HG02588 (cell line): Measurements from ENCODE around the gene TMEM151A.
"Not testable (repeated sequence)": the region's sequence is repeated elsewhere in the genome, so short reads cannot be mapped to it uniquely, and the experiment has no call there.

Experiments used
- ATAC-seq: cut with Tn5 transposase; IDR thresholded peaks from one replicate; pipeline ENCODE4 v1.9.1; 2021; ENCODE audit warnings: mild to moderate bottlenecking, moderate library complexity; ENCODE audit not compliant: unreplicated experiment

TMEM151A gene

GRCh38 chr11:66267039-66267378 lies 24.7 kb upstream of the TMEM151A start:
- ATAC-seq = no peak

GRCh38 chr11:66267379-66268243 lies 24.1 kb upstream of the TMEM151A start:
- peak; percentile 48 for ATAC-seq

GRCh38 chr11:66268244-66268951 lies 23.3 kb upstream of the TMEM151A start, which contains the start of gene RAB1B:
Gene RAB1B (plus strand): TSS chr11:66268639. CDS start chr11:66268680, 41 bp downstream.
- peak; percentile 73 for ATAC-seq

GRCh38 chr11:66268952-66269905 lies 22.5 kb upstream of the TMEM151A start:
- ATAC-seq = no peak

- no peak for ATAC-seq
Measured at GRCh38 chr11:66271816-66272215, 19.9 kb upstream of the TMEM151A start.

- no peak for ATAC-seq
Measured at GRCh38 chr11:66272596-66272995, 19.1 kb upstream of the TMEM151A start.

GRCh38 chr11:66274219-66274618 lies 17.5 kb upstream of the TMEM151A start:
- no peak for ATAC-seq

GRCh38 chr11:66275396-66275795 lies 16.3 kb upstream of the TMEM151A start:
- ATAC-seq = no peak

GRCh38 chr11:66275984-66276612 lies 15.6 kb upstream of the TMEM151A start:
- ATAC-seq = no peak

GRCh38 chr11:66276619-66277018 lies 15.1 kb upstream of the TMEM151A start:
- ATAC-seq = not testable (repeated sequence)

GRCh38 chr11:66277064-66277463 lies 14.6 kb upstream of the TMEM151A start:
- ATAC-seq = not testable (repeated sequence)

- no peak for ATAC-seq
Measured at GRCh38 chr11:66277471-66278362, 14.0 kb upstream of the TMEM151A start, which contains the start of gene CNIH2. Gene CNIH2 (plus strand): TSS chr11:66278175. CDS start chr11:66278457, 282 bp downstream.

- ATAC-seq = no peak
Measured at GRCh38 chr11:66278363-66279091, 13.2 kb upstream of the TMEM151A start.

- no peak for ATAC-seq
Measured at GRCh38 chr11:66279092-66279734, 12.5 kb upstream of the TMEM151A start.

- ATAC-seq = no peak
Measured at GRCh38 chr11:66280428-66280827, 11.3 kb upstream of the TMEM151A start.

GRCh38 chr11:66281001-66281400 lies 10.7 kb upstream of the TMEM151A start:
- no peak for ATAC-seq

GRCh38 chr11:66281776-66282467 lies 9.8 kb upstream of the TMEM151A start:
- no peak for ATAC-seq
